ENCODE data around the gene KDM6B.
A peak's percentile ranks its signal among the peaks of the same experiment; 100 is the strongest.

Gene KDM6B

DNA sequence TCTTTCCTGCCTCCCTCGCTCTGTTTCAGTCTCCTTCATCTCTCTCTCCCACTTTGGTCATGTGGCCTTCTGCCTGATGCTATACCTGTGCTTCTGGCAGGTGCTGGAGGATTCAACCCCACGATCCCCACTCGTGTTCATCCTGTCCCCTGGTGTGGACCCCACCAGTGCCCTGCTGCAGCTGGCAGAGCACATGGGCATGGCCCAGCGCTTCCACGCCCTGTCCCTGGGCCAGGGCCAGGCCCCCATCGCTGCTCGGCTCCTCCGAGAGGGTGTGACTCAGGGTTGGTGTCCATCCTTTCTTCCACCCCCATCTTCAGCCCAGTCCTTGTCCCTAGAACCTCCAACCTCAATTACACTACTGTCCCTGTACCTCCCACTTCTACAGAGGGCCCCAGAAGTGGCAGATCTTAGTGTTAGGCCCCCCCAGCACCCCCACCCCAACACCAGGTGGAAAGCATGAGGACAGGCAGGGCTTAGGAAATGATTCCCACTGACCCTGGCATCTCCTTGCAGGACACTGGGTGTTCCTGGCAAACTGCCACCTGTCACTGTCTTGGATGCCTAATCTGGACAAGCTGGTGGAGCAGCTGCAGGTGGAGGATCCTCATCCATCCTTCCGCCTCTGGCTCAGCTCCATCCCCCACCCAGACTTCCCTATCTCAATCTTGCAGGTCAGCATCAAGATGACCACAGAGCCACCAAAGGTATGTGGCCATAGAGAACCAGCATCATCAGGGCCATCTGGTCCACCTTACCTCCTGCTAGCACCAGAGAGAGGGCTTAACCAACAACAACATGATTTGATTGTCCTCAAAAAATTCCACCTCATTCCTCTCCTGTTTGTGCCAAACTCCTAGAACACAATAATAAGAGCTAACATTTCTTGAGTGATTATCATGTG lies 9.7 kb upstream of the KDM6B start:
- no peaks in the 10 kb centered on the region for H3K9me3 ChIP-seq
- no peak for DNase-seq
- no peak overlapping the region for H3K4me3 ChIP-seq (ENCODE audit: low read depth, low read length)
- H3K27me3 ChIP-seq: no peaks in the 10 kb centered on the region
- H3K4me1 ChIP-seq: peaks cover 10% of the 10 kb centered on the region
- TF ChIP-seq CTCF (IDR thresholded peaks at IDR 0.05; ENCODE audit: low read depth, low read length): no peak
- H3K36me3 ChIP-seq: no peaks in the 10 kb centered on the region

GRCh38 chr17:7825206-7825990 lies 8.6 kb upstream of the KDM6B start:
- Histone ChIP-seq H3K9me3 (no peaks in the 10 kb centered on the region), H3K36me3 (no peaks in the 10 kb centered on the region), H3K4me3 (ENCODE audit: low read depth, low read length) (no peak overlapping the region), H3K27me3 (no peaks in the 10 kb centered on the region), H3K4me1 (peaks cover 10% of the 10 kb centered on the region)
- TF ChIP-seq CTCF (IDR thresholded peaks at IDR 0.05; ENCODE audit: low read depth, low read length): peak; percentile 33; the same call in 1 of the 2 replicates
- DNase-seq: peak; percentile 35

GRCh38 chr17:7830616-7831015 lies 3.4 kb upstream of the KDM6B start:
- no peaks in the 10 kb centered on the region for H3K9me3 ChIP-seq
- H3K36me3 ChIP-seq: no peaks in the 10 kb centered on the region
- TF ChIP-seq CTCF (IDR thresholded peaks at IDR 0.05; ENCODE audit: low read depth, low read length): no peak
- no peak overlapping the region for H3K4me3 ChIP-seq (ENCODE audit: low read depth, low read length)
- no peaks in the 10 kb centered on the region for H3K27me3 ChIP-seq
- DNase-seq: no peak
- peaks cover 4% of the 10 kb centered on the region for H3K4me1 ChIP-seq

GRCh38 chr17:7831233-7831632 lies 2.8 kb upstream of the KDM6B start:
- H3K4me3 ChIP-seq (ENCODE audit: low read depth, low read length): no peak overlapping the region
- H3K27me3 ChIP-seq: no peaks in the 10 kb centered on the region
- no peak for DNase-seq
- H3K9me3 ChIP-seq: no peaks in the 10 kb centered on the region
- H3K4me1 ChIP-seq: peaks cover 4% of the 10 kb centered on the region
- no peak for TF ChIP-seq CTCF (IDR thresholded peaks at IDR 0.05; ENCODE audit: low read depth, low read length)
- no peaks in the 10 kb centered on the region for H3K36me3 ChIP-seq

DNA sequence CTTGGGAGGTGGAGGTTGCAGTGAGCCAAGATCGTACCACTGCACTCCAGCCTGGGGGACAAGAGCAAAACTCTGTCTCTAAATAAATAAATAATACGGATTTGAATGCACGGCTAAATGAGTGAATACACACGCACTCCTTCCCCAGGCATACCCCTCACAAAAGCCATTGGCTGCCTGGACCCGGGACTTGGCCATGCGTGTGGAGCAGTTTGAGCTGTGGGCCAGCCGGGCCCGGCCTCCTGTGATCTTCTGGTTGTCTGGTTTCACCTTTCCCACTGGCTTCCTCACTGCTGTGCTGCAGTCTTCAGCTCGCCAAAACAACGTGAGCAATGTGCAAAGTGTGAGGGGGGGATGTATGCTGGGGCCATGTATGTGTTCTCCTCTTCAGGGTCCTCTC lies 1.6 kb upstream of the KDM6B start:
- no peaks in the 10 kb centered on the region for H3K36me3 ChIP-seq
- no peak for DNase-seq
- H3K27me3 ChIP-seq: no peaks in the 10 kb centered on the region
- H3K4me3 ChIP-seq (ENCODE audit: low read depth, low read length): no peak overlapping the region
- no peak for TF ChIP-seq CTCF (IDR thresholded peaks at IDR 0.05; ENCODE audit: low read depth, low read length)
- no peaks in the 10 kb centered on the region for H3K9me3 ChIP-seq
- H3K4me1 ChIP-seq: peaks cover 4% of the 10 kb centered on the region
